GM19035 (cell line): ENCODE results near the gene CPN2.

Experiments
- ATAC-seq: cut with Tn5 transposase; IDR thresholded peaks from one replicate; pipeline ENCODE4 v1.9.1; 2021; ENCODE audit not compliant: unreplicated experiment

Gene CPN2

GRCh38 chr3:194357681-194358080 lies 6.6 kb upstream of the CPN2 start:
- no peak for ATAC-seq

- ATAC-seq = no peak
These were observed 4.3 kb upstream of the CPN2 start for GRCh38 chr3:194355379-194355778.

- ATAC-seq = no peak
These were observed 3.2 kb upstream of the CPN2 start for GRCh38 chr3:194354315-194354714.

GRCh38 chr3:194352667-194353246 lies 1.6 kb upstream of the CPN2 start:
- no peak for ATAC-seq

- no peak for ATAC-seq
These were observed 916 bp upstream of the CPN2 start for GRCh38 chr3:194351952-194352536.

GRCh38 chr3:194350726-194351071 lies 429 bp downstream of the CPN2 start:
- no peak for ATAC-seq

DNA sequence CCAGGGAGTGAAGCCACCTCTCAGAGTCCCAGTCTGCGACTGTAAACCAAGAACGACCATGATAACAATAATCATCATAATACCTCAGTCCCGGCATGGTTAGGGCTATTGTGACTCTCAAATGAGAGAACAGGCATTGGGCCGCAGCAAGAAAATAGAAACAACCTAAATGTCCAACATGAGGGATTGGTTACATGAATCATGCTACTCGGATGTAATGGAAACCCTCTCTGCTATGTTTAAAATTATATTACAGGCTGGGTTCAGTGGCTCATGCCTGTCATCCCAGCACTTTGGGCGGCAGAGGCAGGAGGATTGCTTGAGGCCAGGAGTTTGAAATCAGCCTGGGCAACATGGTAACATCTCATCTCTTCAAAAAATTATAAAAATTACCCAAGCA lies 2.8 kb downstream of the CPN2 start:
- ATAC-seq = no peak

DNA sequence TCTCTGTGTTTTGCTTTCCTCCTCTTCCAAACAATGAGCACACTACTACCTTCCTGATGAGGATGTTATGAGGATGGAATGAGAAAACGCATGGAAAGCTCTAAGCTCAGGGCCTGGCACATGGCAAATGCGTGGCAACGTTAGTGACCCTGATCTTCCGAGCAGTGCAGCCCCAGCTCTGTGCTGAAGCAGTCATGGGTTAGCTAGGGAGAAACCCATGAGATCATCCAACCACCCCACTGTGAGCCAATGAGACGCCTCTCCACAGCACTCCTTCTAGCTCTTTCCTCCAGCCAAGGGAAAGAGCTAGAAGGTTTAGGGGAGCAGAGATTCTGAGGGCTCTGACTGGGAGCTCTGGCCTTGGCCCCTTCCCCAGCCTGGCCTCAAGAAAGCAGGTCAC lies 4.5 kb downstream of the CPN2 start:
- no peak for ATAC-seq

DNA sequence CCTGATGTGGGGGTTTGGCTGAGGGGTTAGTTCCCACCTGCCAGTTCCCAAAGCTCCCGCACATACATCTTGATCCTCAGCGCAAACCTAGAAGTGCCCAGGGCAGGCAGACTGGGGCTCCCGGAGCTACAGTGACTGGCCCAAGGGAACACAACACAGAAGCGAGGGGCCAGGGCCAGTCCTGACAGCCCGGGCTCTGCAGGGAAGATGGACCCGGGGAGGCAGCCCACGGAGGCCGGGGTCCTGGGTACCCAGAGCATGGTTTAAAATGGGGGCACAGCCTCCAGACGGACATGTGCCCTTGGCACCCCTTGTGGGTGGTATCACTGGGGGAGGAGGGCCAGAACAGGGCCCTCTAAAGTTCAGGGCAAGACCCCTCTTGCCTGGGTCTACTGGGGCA lies 5.1 kb downstream of the CPN2 start:
- ATAC-seq = no peak

- ATAC-seq = peak; percentile 52
These were observed 7.1 kb downstream of the CPN2 start for GRCh38 chr3:194344012-194344411.

GRCh38 chr3:194343561-194343893 lies 7.6 kb downstream of the CPN2 start:
- no peak for ATAC-seq

DNA sequence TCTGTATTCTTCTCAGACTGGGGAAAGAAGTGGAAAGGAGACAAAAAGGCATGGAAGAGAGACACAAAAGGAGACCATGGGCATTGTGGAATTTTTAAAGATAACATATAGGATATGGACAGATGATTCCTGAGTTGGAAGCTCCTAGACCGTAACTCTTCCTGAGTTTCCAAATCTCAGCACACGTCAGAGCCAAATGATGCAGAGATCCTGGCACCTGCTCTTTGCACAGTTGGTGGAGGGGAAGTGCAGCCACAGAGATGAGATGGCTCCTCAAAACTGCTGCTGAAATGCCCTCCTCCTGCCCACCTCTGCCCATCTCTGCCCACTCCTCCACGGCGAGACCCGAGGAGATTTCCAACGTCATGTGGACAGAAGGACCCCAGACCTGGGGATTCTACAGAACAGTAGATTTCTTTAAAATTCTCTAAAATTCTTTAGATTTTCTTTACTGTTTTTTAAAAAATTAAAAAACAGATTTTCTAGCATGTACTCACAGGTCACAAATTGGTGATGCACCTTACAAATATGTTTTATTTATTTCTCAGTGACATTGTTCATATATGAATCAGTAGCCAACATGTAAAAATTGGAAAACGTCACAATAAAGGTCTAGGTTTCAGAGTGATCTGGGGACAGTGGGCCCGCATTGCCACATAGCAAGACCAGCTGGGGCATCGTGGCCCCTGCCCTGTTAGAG lies 8.1 kb downstream of the CPN2 start:
- no peak for ATAC-seq

DNA sequence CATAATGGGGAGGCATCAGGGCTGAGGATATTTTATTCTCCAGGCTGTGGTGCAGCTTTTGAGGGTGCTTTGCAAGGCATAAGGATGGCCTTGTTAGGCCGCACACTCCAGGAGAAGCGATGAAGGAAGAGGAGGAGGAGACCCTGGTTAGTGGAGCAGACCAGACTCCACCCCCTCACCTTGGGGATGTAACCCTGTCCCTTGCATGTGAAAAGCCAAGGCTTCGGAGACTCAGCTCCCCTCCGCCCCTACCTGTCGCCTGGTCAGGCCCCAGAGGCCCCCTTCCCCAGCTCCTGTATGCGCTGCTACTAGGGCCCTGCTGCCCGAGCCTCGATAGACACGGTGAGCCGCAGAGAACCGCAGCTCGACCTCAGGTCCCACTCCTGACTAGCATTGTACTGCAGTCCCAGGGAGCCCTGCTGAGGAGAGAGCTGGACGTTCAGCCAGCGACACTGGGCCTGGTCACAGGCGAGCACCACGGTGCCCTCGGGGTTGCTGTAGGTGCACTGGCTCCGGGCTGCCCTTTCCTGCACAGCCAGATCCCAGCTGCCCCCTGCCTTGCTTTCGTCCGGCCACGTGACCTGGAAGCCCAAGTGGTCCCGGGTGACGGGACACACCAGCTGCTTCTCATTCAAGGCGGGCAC lies 10.2 kb downstream of the CPN2 start:
- ATAC-seq = no peak

- no peak for ATAC-seq
These were observed 11.3 kb downstream of the CPN2 start for GRCh38 chr3:194339840-194340239.

GRCh38 chr3:194339356-194339755 lies 11.8 kb downstream of the CPN2 start:
- no peak for ATAC-seq

DNA sequence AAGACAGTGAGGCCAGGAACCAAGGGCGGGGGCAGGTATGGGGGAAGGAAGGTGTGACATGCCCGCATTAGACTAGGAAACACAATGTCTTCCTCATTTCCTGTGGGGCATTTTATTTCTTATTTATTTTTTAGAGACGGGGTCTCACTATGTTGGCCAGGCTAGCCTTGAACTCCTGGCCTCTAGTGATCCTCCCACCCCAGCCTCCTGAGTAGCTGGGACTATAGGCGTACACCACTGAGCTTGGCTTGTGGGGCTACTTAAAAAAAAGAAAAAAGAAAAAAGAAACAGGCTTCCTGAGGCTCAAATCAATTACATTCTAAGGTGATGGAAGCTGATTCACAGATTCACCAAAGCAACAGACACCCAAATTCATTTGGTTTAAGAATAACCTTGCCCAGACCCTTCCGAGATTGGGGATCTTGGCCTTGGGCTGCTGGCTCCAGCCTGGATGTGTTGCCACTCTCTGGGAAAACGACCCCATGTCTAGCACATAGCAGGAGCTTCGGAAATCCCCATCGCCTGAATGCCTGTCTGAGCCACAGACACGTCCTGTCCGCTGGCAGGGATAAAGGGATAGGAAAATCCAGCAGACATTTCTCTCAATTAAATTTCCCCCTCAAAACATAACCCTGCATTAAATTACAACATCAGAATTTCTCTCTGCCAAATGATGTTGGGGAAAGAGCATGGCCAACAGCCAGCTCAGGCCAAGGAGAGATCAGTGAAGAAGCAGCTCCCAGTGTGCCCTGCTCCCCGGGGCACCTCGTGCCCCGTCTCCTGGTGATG lies 13.0 kb downstream of the CPN2 start:
- ATAC-seq = no peak

GRCh38 chr3:194336601-194337355 lies 14.3 kb downstream of the CPN2 start:
- no peak for ATAC-seq

DNA sequence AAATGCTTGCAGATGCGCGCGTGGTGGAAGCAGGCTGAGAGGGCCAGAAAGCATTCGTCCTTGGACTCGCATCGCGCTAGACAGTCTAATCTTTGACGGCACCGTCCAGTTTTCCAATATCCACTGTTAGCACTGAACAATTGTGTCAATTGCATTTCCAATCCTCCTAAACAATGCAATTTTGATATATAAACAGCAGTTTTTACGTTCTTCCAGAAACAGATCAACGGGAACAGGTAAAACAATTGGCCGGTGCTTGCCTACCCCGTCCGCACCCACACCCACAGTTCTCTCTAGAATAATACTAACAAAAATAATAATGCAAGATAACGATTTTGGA lies 17.2 kb downstream of the CPN2 start:
- ATAC-seq = no peak

DNA sequence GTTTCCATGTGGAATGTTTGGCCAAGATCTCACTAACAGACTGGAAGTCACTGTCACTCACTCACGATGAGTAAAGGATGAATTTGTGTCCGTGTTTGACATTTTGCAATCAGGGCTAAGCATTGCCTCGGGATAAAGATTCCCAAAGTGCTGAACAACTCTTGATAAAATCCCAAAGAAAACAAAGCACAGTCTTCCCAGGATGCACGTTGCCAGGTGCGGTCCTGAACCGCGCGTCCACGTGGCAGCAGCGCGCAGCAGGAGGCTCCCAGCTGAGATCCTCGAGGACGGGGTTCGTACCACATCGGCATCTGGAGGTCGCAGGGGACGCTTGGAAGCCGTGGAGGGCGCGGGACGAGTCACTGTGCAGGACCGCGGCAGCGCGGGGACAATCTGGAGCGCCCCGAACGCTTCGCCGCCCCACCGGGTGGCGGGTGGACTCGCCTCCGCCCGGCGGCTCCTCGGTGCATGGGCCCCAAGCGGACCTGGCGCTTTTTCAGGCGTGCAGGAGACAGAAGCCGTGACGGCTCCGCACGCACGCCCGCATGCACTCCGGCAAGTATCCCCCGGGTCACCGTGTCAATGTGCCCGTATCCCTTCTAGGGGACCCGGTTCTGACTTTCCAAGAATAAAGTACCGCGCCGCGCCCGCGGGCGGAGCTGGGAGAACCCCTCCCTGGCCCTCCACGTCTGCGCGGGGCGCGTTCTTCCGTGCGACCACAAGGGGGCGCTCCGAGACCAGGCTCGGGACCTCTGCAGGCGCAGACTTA lies 17.7 kb downstream of the CPN2 start:
- ATAC-seq = peak; percentile 88

- ATAC-seq = no peak
These were observed 18.3 kb downstream of the CPN2 start for GRCh38 chr3:194332858-194333211.
